ENCODE measurements around the gene CPE.
"Not testable (repeated sequence)": the region's sequence is repeated elsewhere in the genome, so short reads cannot be mapped to it uniquely, and the experiment has no call there.

Gene CPE

GRCh38 chr4:165378745-165379677 is at the start of gene CPE:
TSS of gene CPE (plus strand) at chr4:165379008. CDS start at chr4:165379222, 214 bp downstream.
- DNase-seq, result peak; percentile 60

- no peak for DNase-seq
These were observed 48.7 kb upstream of the CPE start for GRCh38 chr4:165330071-165330470.

GRCh38 chr4:165330666-165331065 is 48.1 kb upstream of the CPE start:
- DNase-seq, result no peak

- DNase-seq, result peak; percentile 66
These were observed 47.4 kb upstream of the CPE start for GRCh38 chr4:165331359-165331758.

- DNase-seq, result no peak
These were observed 47.0 kb upstream of the CPE start for GRCh38 chr4:165331823-165332222.

GRCh38 chr4:165332502-165332901 is 46.3 kb upstream of the CPE start:
- DNase-seq, result no peak

- DNase-seq, result no peak
These were observed 43.6 kb upstream of the CPE start for GRCh38 chr4:165335163-165335703.

GRCh38 chr4:165336743-165337142 is 42.1 kb upstream of the CPE start:
- no peak for DNase-seq

- not testable (repeated sequence) for DNase-seq
These were observed 36.5 kb upstream of the CPE start for GRCh38 chr4:165342340-165342739.

GRCh38 chr4:165343353-165344191 is 35.2 kb upstream of the CPE start:
- DNase-seq, result no peak

GRCh38 chr4:165345666-165346417 is 33.0 kb upstream of the CPE start:
- no peak for DNase-seq

- no peak for DNase-seq
These were observed 30.9 kb upstream of the CPE start for GRCh38 chr4:165347647-165348569.

- no peak for DNase-seq
These were observed 27.3 kb upstream of the CPE start for GRCh38 chr4:165351359-165352130.

GRCh38 chr4:165355900-165356300 is 22.9 kb upstream of the CPE start:
- DNase-seq, result peak; percentile 26

GRCh38 chr4:165359506-165359905 is 19.3 kb upstream of the CPE start:
- DNase-seq, result no peak

GRCh38 chr4:165360041-165360695 is 18.6 kb upstream of the CPE start:
- no peak for DNase-seq

- DNase-seq, result no peak
These were observed 17.7 kb upstream of the CPE start for GRCh38 chr4:165360985-165361670.

GRCh38 chr4:165361810-165362209 is 17.0 kb upstream of the CPE start:
- no peak for DNase-seq

GRCh38 chr4:165364452-165365080 is 14.2 kb upstream of the CPE start:
- DNase-seq, result no peak

Measured in activated CD4-positive, alpha-beta T cell treated with anti-CD3 and anti-CD28 coated beads, Interleukin-2, Interleukin-6, amounts not matched to agents 100 ng/mL and 50 ng/mL, durations not matched to agents 16 hours and 8 hours (primary cell).